Activated CD8-positive, alpha-beta T cell treated with anti-CD3 and anti-CD28 coated beads for 36 hours (primary cell): ENCODE data around the gene VPS35. TPM values are rescaled to one million over a fixed set of nuclear protein-coding genes. Genes with fewer than 3 reads are reported as not detected.
"Not testable (repeated sequence)": the region's sequence is repeated elsewhere in the genome, so short reads cannot be mapped to it uniquely, and the experiment has no call there.

Source experiments
- ATAC-seq: fragments of 200-7000 bp; cut with Tn5 transposase; one replicate; pipeline ENCODE4 v1.10.0; 2021; ENCODE audit warnings: mild to moderate bottlenecking, moderate library complexity
- CTCF ChIA-PET: fragments of 350-600 bp; sonication (Branson Sonifier 250); formaldehyde crosslinking; loops from one replicate; lab custom pipeline; 2021; ENCODE audit warnings: antibody characterized with exemption; lab: Charles Lee
- POLR2A ChIA-PET: fragments of 350-600 bp; sonication (Branson Sonifier 250); formaldehyde crosslinking; loops from one replicate; lab custom pipeline; 2021; ENCODE audit warnings: antibody characterized with exemption; lab: Charles Lee
- DNase-seq: peaks from one replicate; pipeline ENCODE4 v3.0.0-alpha.2; 2020
- H3K27ac Mint-ChIP-seq: one replicate; pipeline ENCODE4 v1.8.0; 2021; ENCODE audit warnings: mild to moderate bottlenecking, mixed read lengths
- H3K27me3 Mint-ChIP-seq: one replicate; pipeline ENCODE4 v1.8.0; 2021; ENCODE audit warnings: mixed read lengths
- H3K36me3 Mint-ChIP-seq: one replicate; pipeline ENCODE4 v1.8.0; 2021; ENCODE audit warnings: low read depth, mixed read lengths
- H3K4me1 Mint-ChIP-seq: one replicate; pipeline ENCODE4 v1.8.0; 2021; ENCODE audit warnings: low read depth, mixed read lengths
- H3K4me3 Mint-ChIP-seq: one replicate; pipeline ENCODE4 v1.8.0; 2021; ENCODE audit warnings: mild to moderate bottlenecking, moderate library complexity, mixed read lengths
- H3K9me3 Mint-ChIP-seq: one replicate; pipeline ENCODE4 v1.8.0; 2021; ENCODE audit warnings: mixed read lengths
- intact Hi-C: fragments of 100-400 bp; cut with micrococcal nuclease; formaldehyde crosslinking; loops from one replicate; pipeline ENCODE4 v1.10.0; 2022
- total RNA-seq, 2 experiments: library from RNA; stranded (reverse); gene quantifications; one replicate each; pipeline ENCODE4 v1.2.3, GENCODE V29; 2021
- TF ChIP-seq, protein P1 (sequence below): fragments of 200-600 bp; IDR thresholded peaks from one replicate; pipeline ENCODE4 v1.8.0; 2022; ENCODE audit warnings: antibody characterized with exemption, mild to moderate bottlenecking

The VPS35 gene
- total RNA-seq, 2 experiments from 2014 or later: 83.4 to 94.9 TPM

DNA sequence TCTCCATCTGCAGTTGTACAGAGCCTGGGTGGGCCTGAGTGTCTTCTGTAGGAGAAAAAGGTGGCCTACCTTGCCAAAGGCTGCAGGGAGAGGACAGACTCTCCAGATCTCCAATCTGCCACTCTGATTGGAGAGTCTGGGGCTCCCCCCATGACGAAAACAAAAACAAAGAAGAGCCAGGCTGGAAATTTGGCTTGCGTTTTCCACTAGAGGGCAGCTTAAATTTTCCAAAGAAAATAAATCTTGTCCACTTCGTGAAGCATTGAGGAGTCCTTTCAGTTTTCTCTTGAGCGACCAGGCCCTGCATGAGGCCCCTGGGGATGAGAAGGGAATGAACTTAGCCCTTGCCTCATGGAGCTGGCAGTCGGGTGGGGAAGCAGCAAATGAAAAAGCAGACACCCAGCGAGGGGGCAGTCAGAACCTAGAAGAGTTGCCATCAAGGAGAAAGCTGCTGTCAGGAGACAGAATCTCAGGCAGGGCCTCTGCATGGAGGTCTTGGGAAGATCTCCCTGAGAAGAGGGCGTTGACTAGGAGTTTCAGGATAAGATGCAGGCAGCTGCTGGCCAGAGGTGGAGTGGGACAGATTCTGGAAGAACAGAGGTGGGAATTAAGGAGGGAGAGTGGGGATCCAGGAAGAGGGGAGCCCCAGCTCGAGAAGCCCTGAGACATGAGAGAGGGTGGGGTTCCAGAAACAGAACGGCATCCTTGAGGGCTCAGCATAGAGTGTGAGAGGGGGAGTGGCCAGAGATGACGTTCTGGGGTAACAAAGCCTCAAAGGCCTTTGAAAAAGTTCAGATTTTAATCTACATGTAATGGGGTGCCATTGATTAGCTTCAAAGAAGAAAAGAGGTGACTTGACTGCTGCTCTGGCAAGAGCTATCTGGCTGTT lies 59.4 kb downstream of the VPS35 start:
- H3K4me3 Mint-ChIP-seq: no peak overlapping the region
- H3K27ac Mint-ChIP-seq: no peak overlapping the region
- ChIA-PET POLR2A (no interaction called here), CTCF (interaction anchor here (1.0 kb wide), 1 partner anchor 76 kb away, joined by 3 read pairs; no protein-coding TSS in a partner anchor)
- no peaks in the 10 kb centered on the region for H3K4me1 Mint-ChIP-seq
- TF ChIP-seq, protein P1, sequence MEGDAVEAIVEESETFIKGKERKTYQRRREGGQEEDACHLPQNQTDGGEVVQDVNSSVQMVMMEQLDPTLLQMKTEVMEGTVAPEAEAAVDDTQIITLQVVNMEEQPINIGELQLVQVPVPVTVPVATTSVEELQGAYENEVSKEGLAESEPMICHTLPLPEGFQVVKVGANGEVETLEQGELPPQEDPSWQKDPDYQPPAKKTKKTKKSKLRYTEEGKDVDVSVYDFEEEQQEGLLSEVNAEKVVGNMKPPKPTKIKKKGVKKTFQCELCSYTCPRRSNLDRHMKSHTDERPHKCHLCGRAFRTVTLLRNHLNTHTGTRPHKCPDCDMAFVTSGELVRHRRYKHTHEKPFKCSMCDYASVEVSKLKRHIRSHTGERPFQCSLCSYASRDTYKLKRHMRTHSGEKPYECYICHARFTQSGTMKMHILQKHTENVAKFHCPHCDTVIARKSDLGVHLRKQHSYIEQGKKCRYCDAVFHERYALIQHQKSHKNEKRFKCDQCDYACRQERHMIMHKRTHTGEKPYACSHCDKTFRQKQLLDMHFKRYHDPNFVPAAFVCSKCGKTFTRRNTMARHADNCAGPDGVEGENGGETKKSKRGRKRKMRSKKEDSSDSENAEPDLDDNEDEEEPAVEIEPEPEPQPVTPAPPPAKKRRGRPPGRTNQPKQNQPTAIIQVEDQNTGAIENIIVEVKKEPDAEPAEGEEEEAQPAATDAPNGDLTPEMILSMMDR: no peak
- DNase-seq: no peak
- H3K27me3 Mint-ChIP-seq: peaks cover 2% of the 10 kb centered on the region
- no peaks in the 10 kb centered on the region for H3K36me3 Mint-ChIP-seq
- intact Hi-C loops: no loop called here
- no peaks in the 10 kb centered on the region for H3K9me3 Mint-ChIP-seq
- ATAC-seq: no peak

DNA sequence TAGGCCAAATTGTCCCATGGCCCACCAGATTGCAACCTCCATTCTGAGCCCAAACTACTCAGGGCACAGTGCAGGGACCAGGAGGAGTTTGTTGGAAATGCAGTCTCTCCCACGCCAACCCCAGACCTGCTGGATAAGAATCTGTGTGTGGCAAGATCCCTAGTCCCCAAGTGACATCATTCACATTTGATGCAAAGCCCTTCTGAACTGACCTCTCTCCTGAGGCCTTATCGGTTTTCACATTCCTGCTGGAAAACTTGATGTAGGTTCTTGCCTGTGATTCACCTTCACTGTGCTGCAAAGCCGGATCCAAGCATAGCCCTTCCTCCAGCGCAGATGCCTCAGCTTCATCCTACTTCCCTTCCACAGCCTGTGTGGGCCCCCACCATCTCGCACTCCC lies 61.2 kb downstream of the VPS35 start:
- ATAC-seq (no peak), DNase-seq (no peak)
- ChIA-PET POLR2A (no interaction called here), CTCF (no interaction called here)
- H3K4me1 Mint-ChIP-seq: no peaks in the 10 kb centered on the region
- TF ChIP-seq, protein P1: no peak
- intact Hi-C loops: no loop called here
- H3K27ac Mint-ChIP-seq: no peak overlapping the region
- H3K36me3 Mint-ChIP-seq: no peaks in the 10 kb centered on the region
- peaks cover 2% of the 10 kb centered on the region for H3K27me3 Mint-ChIP-seq
- no peaks in the 10 kb centered on the region for H3K9me3 Mint-ChIP-seq
- no peak overlapping the region for H3K4me3 Mint-ChIP-seq

DNA sequence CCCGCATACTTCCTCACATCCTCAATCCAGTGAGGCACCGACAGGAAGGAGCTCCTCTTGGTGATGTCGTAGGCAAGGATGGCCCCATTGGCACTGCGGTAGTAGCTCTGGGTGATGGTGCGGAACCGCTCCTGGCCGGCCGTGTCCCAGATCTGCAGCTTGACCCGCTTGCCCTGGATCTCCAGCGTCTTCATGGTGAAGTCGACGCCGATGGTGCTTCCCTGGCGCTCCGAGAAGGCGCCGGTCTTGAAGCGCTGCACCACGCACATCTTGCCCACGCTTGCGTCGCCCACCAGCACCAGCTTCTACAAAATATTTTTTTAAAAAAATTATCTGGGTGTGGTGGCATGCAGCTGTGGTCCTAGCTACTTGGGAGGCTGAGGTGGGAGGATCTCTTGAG lies 62.3 kb downstream of the VPS35 start:
- not testable (repeated sequence) for H3K9me3 Mint-ChIP-seq

DNA sequence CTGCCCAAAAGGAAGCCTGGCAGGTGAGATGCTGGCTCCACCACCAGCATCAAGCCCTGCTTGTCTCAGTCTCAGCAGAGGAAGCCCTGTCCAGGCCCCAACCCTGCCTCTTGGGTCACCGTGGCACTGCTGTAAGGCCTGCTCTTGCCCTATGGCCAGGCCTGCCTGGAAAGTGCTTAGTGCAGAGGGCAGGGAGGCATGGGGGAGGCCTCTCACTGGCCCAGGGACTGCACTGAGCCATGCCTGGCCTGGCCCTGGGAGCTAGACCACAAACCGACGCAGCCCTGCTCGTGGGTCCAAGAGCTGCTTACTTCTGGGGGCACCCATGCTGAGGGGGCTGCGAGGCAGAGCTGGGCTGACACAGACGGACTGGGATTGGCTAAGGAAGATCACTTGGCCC lies 64.1 kb downstream of the VPS35 start:
- ATAC-seq: not testable (repeated sequence)

More for the DNA sequence above, 62.3 kb downstream of the VPS35 start:
- DNase-seq, H3K4me3 Mint-ChIP-seq, H3K27me3 Mint-ChIP-seq, ATAC-seq, intact Hi-C loops, POLR2A ChIA-PET, CTCF ChIA-PET, H3K4me1 Mint-ChIP-seq, H3K27ac Mint-ChIP-seq, H3K36me3 Mint-ChIP-seq: not testable (repeated sequence)

DNA sequence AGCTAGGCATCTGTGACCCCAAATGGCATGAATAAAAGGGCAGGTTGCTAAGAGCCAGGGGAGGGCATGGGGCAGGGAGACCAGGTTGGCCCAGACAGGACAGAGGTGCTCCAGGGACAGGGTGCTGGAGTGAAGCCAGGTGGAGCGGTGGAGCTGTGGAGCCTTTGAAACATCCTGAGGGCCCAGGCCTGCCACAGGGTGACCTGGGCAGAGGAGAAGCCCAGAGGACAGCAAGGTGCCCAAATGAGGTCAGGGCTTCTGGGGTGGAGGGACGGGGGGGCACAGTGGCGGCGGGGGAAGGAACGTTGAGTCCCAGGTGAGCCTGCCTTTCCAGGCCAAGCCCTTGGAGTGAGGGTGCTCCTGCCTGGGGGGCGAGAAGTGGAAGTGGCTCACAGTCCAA lies 65.3 kb downstream of the VPS35 start:
- H3K9me3 Mint-ChIP-seq, ATAC-seq, intact Hi-C loops, H3K27me3 Mint-ChIP-seq, DNase-seq, H3K36me3 Mint-ChIP-seq, H3K27ac Mint-ChIP-seq, POLR2A ChIA-PET, H3K4me3 Mint-ChIP-seq, CTCF ChIA-PET: not testable (repeated sequence)
- H3K4me1 Mint-ChIP-seq: peaks cover 13% of the 10 kb centered on the region

More for the DNA sequence above, 64.1 kb downstream of the VPS35 start:
- peaks cover 13% of the 10 kb centered on the region for H3K4me1 Mint-ChIP-seq
- intact Hi-C loops, H3K9me3 Mint-ChIP-seq, H3K4me3 Mint-ChIP-seq, DNase-seq, H3K36me3 Mint-ChIP-seq, CTCF ChIA-PET, H3K27ac Mint-ChIP-seq, POLR2A ChIA-PET, H3K27me3 Mint-ChIP-seq: not testable (repeated sequence)

DNA sequence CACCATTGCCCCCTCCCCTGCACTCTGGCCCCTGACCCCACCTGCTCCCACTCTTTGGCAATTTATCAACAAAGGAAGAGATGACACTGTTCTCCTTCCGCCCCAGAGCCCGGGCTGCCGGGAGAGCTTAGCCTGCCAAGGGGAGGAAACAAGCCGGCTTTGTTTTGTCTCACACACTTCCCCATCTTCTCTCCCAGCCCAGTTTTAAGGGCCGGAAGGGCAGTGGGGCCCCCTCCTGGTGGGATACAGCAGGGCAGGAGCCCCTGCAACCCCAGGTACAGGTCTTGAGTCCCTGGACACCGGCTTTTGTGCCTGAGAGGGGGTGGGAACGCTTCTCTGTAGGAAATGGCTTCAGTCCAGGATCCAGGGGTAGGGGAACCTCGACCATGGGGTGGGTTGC lies 65.7 kb downstream of the VPS35 start:
- H3K9me3 Mint-ChIP-seq, H3K27me3 Mint-ChIP-seq, H3K27ac Mint-ChIP-seq, CTCF ChIA-PET, H3K4me3 Mint-ChIP-seq, DNase-seq, intact Hi-C loops, POLR2A ChIA-PET: not testable (repeated sequence)
- Mint-ChIP-seq H3K4me1 (peaks cover 13% of the 10 kb centered on the region), H3K36me3 (peaks cover 13% of the 10 kb centered on the region)
- peak; percentile 25 for ATAC-seq
